Neural cell (in vitro differentiated cells): Measurements from ENCODE around the gene NUB1. TPM values are rescaled to one million over a fixed set of nuclear protein-coding genes. Genes with fewer than 3 reads are reported as not detected.
A peak's percentile ranks its signal among the peaks of the same experiment; 100 is the strongest.

Experiments
- H2AFZ ChIP-seq: fragments of 200-600, 300-800 bp; sonication (generic), shearing (Covaris generic); 2 replicates; pipeline ENCODE4 v1.6.0; 2014; ENCODE audit warnings: low read depth, mild to moderate bottlenecking, antibody characterized with exemption, low read length, moderate library complexity
- H3F3A ChIP-seq: fragments of 200-600 bp; shearing (Covaris generic); 2 replicates; pipeline ENCODE4 v1.6.1; 2016; ENCODE audit warnings: mild to moderate bottlenecking, moderate library complexity, mixed read lengths, antibody characterized with exemption, low read length; ENCODE audit not compliant: insufficient read depth, poor library complexity, severe bottlenecking
- H3K27ac ChIP-seq: fragments of 200-600, 300-800 bp; sonication (generic), shearing (Covaris generic); 2 replicates; pipeline ENCODE4 v1.5.1; 2014; ENCODE audit warnings: mild to moderate bottlenecking, low read length, moderate library complexity
- H3K27me3 ChIP-seq: fragments of 300-800, 200-600 bp; sonication (generic), shearing (Covaris generic); 2 replicates; pipeline ENCODE4 v1.6.0; 2014; ENCODE audit warnings: mild to moderate bottlenecking, low read depth, low read length, moderate library complexity; ENCODE audit not compliant: insufficient read depth
- H3K36me3 ChIP-seq: fragments of 300-800, 200-600 bp; sonication (generic), shearing (Covaris generic); 2 replicates; pipeline ENCODE4 v1.5.1; 2014; ENCODE audit warnings: mild to moderate bottlenecking, antibody characterized with exemption, low read length, moderate library complexity; ENCODE audit not compliant: insufficient read depth
- H3K4me2 ChIP-seq: fragments of 300-800, 200-600 bp; sonication (generic), shearing (Covaris generic); 2 replicates; pipeline ENCODE4 v1.6.0; 2014; ENCODE audit warnings: mild to moderate bottlenecking, low read length
- H3K4me3 ChIP-seq: fragments of 300-800, 200-600 bp; sonication (generic), shearing (Covaris generic); 2 replicates; pipeline ENCODE4 v1.5.1; 2014; ENCODE audit warnings: mild to moderate bottlenecking, low read length, moderate library complexity
- H3K79me2 ChIP-seq: fragments of 200-600 bp; shearing (Covaris generic); replicated peaks from 2 replicates; pipeline ENCODE4 v1.6.0; 2014; ENCODE audit warnings: mild to moderate bottlenecking, low read length, moderate library complexity; ENCODE audit not compliant: insufficient read depth
- H3K9ac ChIP-seq: fragments of 300-800, 200-600 bp; sonication (generic), shearing (Covaris generic); 2 replicates; pipeline ENCODE4 v1.6.1; 2016; ENCODE audit warnings: mild to moderate bottlenecking, low read length, mixed read lengths
- H3K9me2 ChIP-seq: fragments of 200-600 bp; shearing (Covaris generic); 2 replicates; pipeline ENCODE4 v1.6.1; 2016; ENCODE audit warnings: mild to moderate bottlenecking, low read length, mixed read lengths; ENCODE audit not compliant: insufficient read depth
- H3K9me3 ChIP-seq: fragments of 200-600, 300-800 bp; sonication (generic), shearing (Covaris generic); 2 replicates; pipeline ENCODE4 v1.6.1; 2016; ENCODE audit warnings: mild to moderate bottlenecking, mixed run types, low read length, moderate library complexity, mixed read lengths
- H4K20me1 ChIP-seq: fragments of 200-600 bp; shearing (Covaris generic); 2 replicates; pipeline ENCODE4 v1.6.1; 2016; ENCODE audit warnings: mild to moderate bottlenecking, mixed run types; ENCODE audit not compliant: insufficient read depth
- CTCF ChIP-seq: fragments of 450-650 bp; IDR thresholded peaks from 2 replicates; pipeline ENCODE4 v1.5.1; 2014; ENCODE audit warnings: antibody characterized with exemption, mild to moderate bottlenecking, moderate library complexity; ENCODE audit not compliant: poor library complexity, severe bottlenecking
- EP300 ChIP-seq: fragments of 450-650 bp; conservative IDR thresholded peaks from 2 replicates; pipeline ENCODE4 v1.6.1; 2014; ENCODE audit warnings: antibody characterized with exemption, mild to moderate bottlenecking, moderate library complexity; ENCODE audit not compliant: poor library complexity, severe bottlenecking
- EZH2 ChIP-seq: fragments of 200-600, 300-800 bp; shearing (Covaris generic), sonication (generic); IDR thresholded peaks from 2 replicates; pipeline ENCODE4 v1.6.1; 2014; ENCODE audit warnings: antibody characterized with exemption, low read length, borderline replicate concordance, mild to moderate bottlenecking; ENCODE audit not compliant: insufficient read depth, poor library complexity, severe bottlenecking
- MXI1 ChIP-seq: fragments of 450-650 bp; conservative IDR thresholded peaks from 2 replicates; pipeline ENCODE4 v1.6.1; 2014; ENCODE audit warnings: antibody characterized with exemption, mild to moderate bottlenecking; ENCODE audit not compliant: poor library complexity, severe bottlenecking
- POLR2AphosphoS5 ChIP-seq: IDR thresholded peaks from 2 replicates; pipeline ENCODE4 v1.6.1; 2012
- RAD21 ChIP-seq: fragments of 450-650 bp; conservative IDR thresholded peaks from 2 replicates; pipeline ENCODE4 v1.6.1; 2014; ENCODE audit warnings: antibody characterized with exemption, mild to moderate bottlenecking, moderate library complexity
- REST ChIP-seq: IDR thresholded peaks from 2 replicates; pipeline ENCODE4 v1.6.1; 2012; ENCODE audit warnings: borderline replicate concordance
- SMC3 ChIP-seq: fragments of 450-650 bp; conservative IDR thresholded peaks from 2 replicates; pipeline ENCODE4 v1.6.1; 2014; ENCODE audit warnings: antibody characterized with exemption, mild to moderate bottlenecking, moderate library complexity; ENCODE audit not compliant: poor library complexity
- TAF1 ChIP-seq: IDR thresholded peaks from 2 replicates; pipeline ENCODE4 v1.6.1; 2012; ENCODE audit warnings: low read depth
- polyA plus RNA-seq: library from polyadenylated mRNA; depleted of rRNA; stranded (reverse); fragments of >200 nt; gene quantifications from 2 replicates; pipeline ENCODE4 v1.2.3, GENCODE V29; 2014

Gene NUB1
- polyA plus RNA-seq, 1 donor from 2014 or later, result 48.4 TPM

- no peaks in the 10 kb centered on the region for H3K79me2 ChIP-seq
- no peak overlapping the region for H3K4me2 ChIP-seq
- no peak overlapping the region for H3K9ac ChIP-seq
- H2AFZ ChIP-seq, result no peak overlapping the region
- no peak for TF ChIP-seq CTCF
- TF ChIP-seq RAD21, result no peak
- TF ChIP-seq REST, result no peak
- no peak for TF ChIP-seq EZH2
- TF ChIP-seq SMC3, result no peak
- no peak for TF ChIP-seq EP300
- TF ChIP-seq TAF1, result no peak
- no peak for TF ChIP-seq MXI1
- no peak for TF ChIP-seq POLR2AphosphoS5
- H3K27me3 ChIP-seq, result peaks cover 19% of the 10 kb centered on the region
- H4K20me1 ChIP-seq, result no peaks in the 10 kb centered on the region
- H3K4me3 ChIP-seq, result no peak overlapping the region
- no peak overlapping the region for H3K27ac ChIP-seq
- no peaks in the 10 kb centered on the region for H3K9me3 ChIP-seq
- no peaks in the 10 kb centered on the region for H3F3A ChIP-seq
- H3K9me2 ChIP-seq, result no peaks in the 10 kb centered on the region
- no peaks in the 10 kb centered on the region for H3K36me3 ChIP-seq
Observed at GRCh38 chr7:151381098-151381347, 39.4 kb downstream of the NUB1 start.

GRCh38 chr7:151381348-151382078, 39.9 kb downstream of the NUB1 start:
- Histone ChIP-seq H3F3A (no peaks in the 10 kb centered on the region), H3K9me3 (no peaks in the 10 kb centered on the region), H3K4me2 (no peak overlapping the region), H3K9me2 (no peaks in the 10 kb centered on the region), H3K79me2 (no peaks in the 10 kb centered on the region), H2AFZ (no peak overlapping the region), H4K20me1 (no peaks in the 10 kb centered on the region), H3K4me3 (peak overlapping the region; percentile 38), H3K36me3 (no peaks in the 10 kb centered on the region), H3K27me3 (peaks cover 19% of the 10 kb centered on the region), H3K9ac (no peak overlapping the region), H3K27ac (no peak overlapping the region)
- TF ChIP-seq EP300 (no peak), RAD21 (no peak), EZH2 (no peak), CTCF (no peak), MXI1 (no peak), REST (no peak), POLR2AphosphoS5 (no peak), TAF1 (no peak), SMC3 (no peak)
